Inflammatory macrophage treated with lipopolysaccharide for 1 hour (primary cell): ENCODE results near the gene CAMK1G.
A peak's percentile ranks its signal among the peaks of the same experiment; 100 is the strongest.

Experiments
- DNase-seq, 2 donors: peaks; one replicate each; pipeline ENCODE4 v3.0.0-alpha.2; 2020 to 2022

Gene CAMK1G

GRCh38 chr1:209565759-209566678, 17.5 kb upstream of the CAMK1G start:
- peak; percentile 61 to 97 for DNase-seq

- DNase-seq: peak in 1 of 2 donors; percentile 60
Observed at GRCh38 chr1:209567698-209568175, 15.8 kb upstream of the CAMK1G start.

GRCh38 chr1:209569455-209570207, 13.9 kb upstream of the CAMK1G start:
- DNase-seq: peak; percentile 29 to 70

- DNase-seq: peak; percentile 18 to 45
Observed at GRCh38 chr1:209570743-209571142, 12.8 kb upstream of the CAMK1G start.

- peak; percentile 66 to 93 for DNase-seq
Observed at GRCh38 chr1:209576392-209577197, 6.9 kb upstream of the CAMK1G start.

GRCh38 chr1:209577346-209577745, 6.2 kb upstream of the CAMK1G start:
- no peak for DNase-seq

GRCh38 chr1:209580577-209580976, 2.9 kb upstream of the CAMK1G start:
- DNase-seq: no peak

- no peak for DNase-seq
Observed at GRCh38 chr1:209584231-209584672, 738 bp downstream of the CAMK1G start.

GRCh38 chr1:209585197-209585596, 1.7 kb downstream of the CAMK1G start:
- DNase-seq: no peak

- DNase-seq: no peak
Observed at GRCh38 chr1:209585672-209586071, 2.2 kb downstream of the CAMK1G start.

- DNase-seq: no peak
Observed at GRCh38 chr1:209586221-209586740, 2.8 kb downstream of the CAMK1G start.

- no peak for DNase-seq
Observed at GRCh38 chr1:209587789-209588188, 4.3 kb downstream of the CAMK1G start.

- DNase-seq: no peak
Observed at GRCh38 chr1:209589440-209589839, 5.9 kb downstream of the CAMK1G start.

GRCh38 chr1:209589863-209590262, 6.3 kb downstream of the CAMK1G start:
- no peak for DNase-seq

- DNase-seq: peak in 1 of 2 donors; percentile 35
Observed at GRCh38 chr1:209590405-209590804, 6.9 kb downstream of the CAMK1G start.

- no peak for DNase-seq
Observed at GRCh38 chr1:209593747-209594146, 10.2 kb downstream of the CAMK1G start.

GRCh38 chr1:209594440-209594839, 10.9 kb downstream of the CAMK1G start:
- no peak for DNase-seq

- DNase-seq: peak; percentile 17 to 50
Observed at GRCh38 chr1:209595028-209595427, 11.5 kb downstream of the CAMK1G start.

GRCh38 chr1:209595599-209596285, 12.2 kb downstream of the CAMK1G start:
- DNase-seq: no peak

GRCh38 chr1:209597499-209597898, 14.0 kb downstream of the CAMK1G start:
- no peak for DNase-seq

- no peak for DNase-seq
Observed at GRCh38 chr1:209598227-209598626, 14.7 kb downstream of the CAMK1G start.

- DNase-seq: no peak
Observed at GRCh38 chr1:209600541-209600940, 17.0 kb downstream of the CAMK1G start.
